HEK293 (cell line): ENCODE results near the gene CST9.

Experiments
- BCL11A ChIP-seq: fragments of 450-650 bp; formaldehyde crosslinking; IDR thresholded peaks from 2 replicates; pipeline ENCODE4 v1.5.1; 2016; ENCODE audit warnings: low read depth, missing biosample characterization, missing genetic modification characterization
- KLF10 ChIP-seq: fragments of 450-650 bp; IDR thresholded peaks from 2 replicates; pipeline ENCODE4 v1.5.1; 2018; ENCODE audit warnings: missing biosample characterization, mild to moderate bottlenecking, missing genetic modification characterization
- SP2 ChIP-seq: fragments of 450-650 bp; formaldehyde crosslinking; IDR thresholded peaks from 2 replicates; pipeline ENCODE4 v1.5.1; 2016; ENCODE audit warnings: missing biosample characterization, missing genetic modification characterization
- WT1 ChIP-seq: fragments of 450-650 bp; formaldehyde crosslinking; IDR thresholded peaks from 2 replicates; pipeline ENCODE4 v1.5.1; 2016; ENCODE audit warnings: missing biosample characterization, missing genetic modification characterization
- YY1 ChIP-seq: fragments of 450-650 bp; formaldehyde crosslinking; IDR thresholded peaks from 2 replicates; pipeline ENCODE4 v1.5.1; 2018; ENCODE audit warnings: missing biosample characterization, missing genetic modification characterization
- ZEB2 ChIP-seq: fragments of 450-650 bp; formaldehyde crosslinking; IDR thresholded peaks from 2 replicates; pipeline ENCODE4 v1.5.1; 2016; ENCODE audit warnings: missing biosample characterization, missing genetic modification characterization
- ZNF777 ChIP-seq: fragments of 450-650 bp; formaldehyde crosslinking; IDR thresholded peaks from 2 replicates; pipeline ENCODE4 v1.5.1; 2017; ENCODE audit warnings: missing biosample characterization, missing genetic modification characterization, borderline replicate concordance
- ZSCAN30 ChIP-seq: fragments of 450-650 bp; IDR thresholded peaks from 2 replicates; pipeline ENCODE4 v1.5.1; 2018; ENCODE audit warnings: missing biosample characterization, mild to moderate bottlenecking, missing genetic modification characterization, moderate library complexity
- ZSCAN5A ChIP-seq: fragments of 450-650 bp; formaldehyde crosslinking; IDR thresholded peaks from 2 replicates; pipeline ENCODE4 v1.5.1; 2016; ENCODE audit warnings: missing biosample characterization, missing genetic modification characterization
- TF ChIP-seq, protein P1 (sequence below): fragments of 450-650 bp; formaldehyde crosslinking; IDR thresholded peaks from 2 replicates; pipeline ENCODE4 v1.5.1; 2016; ENCODE audit warnings: missing biosample characterization, missing genetic modification characterization
- TF ChIP-seq, protein P2 (sequence below): fragments of 450-650 bp; formaldehyde crosslinking; IDR thresholded peaks from 2 replicates; pipeline ENCODE4 v1.5.1; 2016; ENCODE audit warnings: missing biosample characterization, missing genetic modification characterization
- TF ChIP-seq, protein P3 (sequence below): fragments of 450-650 bp; formaldehyde crosslinking; IDR thresholded peaks from 2 replicates; pipeline ENCODE4 v1.5.1; 2017; ENCODE audit warnings: missing biosample characterization, missing genetic modification characterization

DNA sequence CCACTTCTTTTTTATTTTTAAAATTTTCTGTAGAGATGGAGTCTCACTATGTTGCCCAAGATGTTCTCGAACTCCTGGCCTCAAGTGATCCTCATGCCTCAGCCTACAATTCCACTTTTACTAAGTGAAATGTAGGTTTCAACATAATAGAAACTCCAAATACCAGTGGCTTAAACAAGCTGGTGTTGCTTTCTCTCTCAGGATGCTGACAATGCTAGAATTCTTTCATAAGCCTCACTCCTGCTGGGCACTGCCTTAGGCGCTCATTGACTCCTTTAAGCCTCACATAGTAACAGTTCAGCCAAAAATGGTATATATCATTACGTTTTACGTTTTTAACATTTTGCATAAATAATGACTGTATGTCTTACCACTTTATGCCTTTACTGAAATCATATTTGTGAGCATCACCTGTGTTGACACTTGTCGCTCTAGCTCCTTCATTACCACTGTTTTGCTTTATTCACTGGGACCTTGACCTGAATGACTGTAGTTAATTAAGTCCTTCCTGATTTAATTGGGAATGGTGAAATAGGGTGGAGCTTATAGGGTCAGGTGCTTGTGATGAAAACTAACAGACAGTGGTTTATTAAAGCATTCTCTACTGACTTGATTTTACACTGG is 3.9 kb upstream of the CST9 start:
- TF ChIP-seq, protein P1, sequence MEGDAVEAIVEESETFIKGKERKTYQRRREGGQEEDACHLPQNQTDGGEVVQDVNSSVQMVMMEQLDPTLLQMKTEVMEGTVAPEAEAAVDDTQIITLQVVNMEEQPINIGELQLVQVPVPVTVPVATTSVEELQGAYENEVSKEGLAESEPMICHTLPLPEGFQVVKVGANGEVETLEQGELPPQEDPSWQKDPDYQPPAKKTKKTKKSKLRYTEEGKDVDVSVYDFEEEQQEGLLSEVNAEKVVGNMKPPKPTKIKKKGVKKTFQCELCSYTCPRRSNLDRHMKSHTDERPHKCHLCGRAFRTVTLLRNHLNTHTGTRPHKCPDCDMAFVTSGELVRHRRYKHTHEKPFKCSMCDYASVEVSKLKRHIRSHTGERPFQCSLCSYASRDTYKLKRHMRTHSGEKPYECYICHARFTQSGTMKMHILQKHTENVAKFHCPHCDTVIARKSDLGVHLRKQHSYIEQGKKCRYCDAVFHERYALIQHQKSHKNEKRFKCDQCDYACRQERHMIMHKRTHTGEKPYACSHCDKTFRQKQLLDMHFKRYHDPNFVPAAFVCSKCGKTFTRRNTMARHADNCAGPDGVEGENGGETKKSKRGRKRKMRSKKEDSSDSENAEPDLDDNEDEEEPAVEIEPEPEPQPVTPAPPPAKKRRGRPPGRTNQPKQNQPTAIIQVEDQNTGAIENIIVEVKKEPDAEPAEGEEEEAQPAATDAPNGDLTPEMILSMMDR (tag by site-specific recombination) = no peak
- TF ChIP-seq, protein P2, sequence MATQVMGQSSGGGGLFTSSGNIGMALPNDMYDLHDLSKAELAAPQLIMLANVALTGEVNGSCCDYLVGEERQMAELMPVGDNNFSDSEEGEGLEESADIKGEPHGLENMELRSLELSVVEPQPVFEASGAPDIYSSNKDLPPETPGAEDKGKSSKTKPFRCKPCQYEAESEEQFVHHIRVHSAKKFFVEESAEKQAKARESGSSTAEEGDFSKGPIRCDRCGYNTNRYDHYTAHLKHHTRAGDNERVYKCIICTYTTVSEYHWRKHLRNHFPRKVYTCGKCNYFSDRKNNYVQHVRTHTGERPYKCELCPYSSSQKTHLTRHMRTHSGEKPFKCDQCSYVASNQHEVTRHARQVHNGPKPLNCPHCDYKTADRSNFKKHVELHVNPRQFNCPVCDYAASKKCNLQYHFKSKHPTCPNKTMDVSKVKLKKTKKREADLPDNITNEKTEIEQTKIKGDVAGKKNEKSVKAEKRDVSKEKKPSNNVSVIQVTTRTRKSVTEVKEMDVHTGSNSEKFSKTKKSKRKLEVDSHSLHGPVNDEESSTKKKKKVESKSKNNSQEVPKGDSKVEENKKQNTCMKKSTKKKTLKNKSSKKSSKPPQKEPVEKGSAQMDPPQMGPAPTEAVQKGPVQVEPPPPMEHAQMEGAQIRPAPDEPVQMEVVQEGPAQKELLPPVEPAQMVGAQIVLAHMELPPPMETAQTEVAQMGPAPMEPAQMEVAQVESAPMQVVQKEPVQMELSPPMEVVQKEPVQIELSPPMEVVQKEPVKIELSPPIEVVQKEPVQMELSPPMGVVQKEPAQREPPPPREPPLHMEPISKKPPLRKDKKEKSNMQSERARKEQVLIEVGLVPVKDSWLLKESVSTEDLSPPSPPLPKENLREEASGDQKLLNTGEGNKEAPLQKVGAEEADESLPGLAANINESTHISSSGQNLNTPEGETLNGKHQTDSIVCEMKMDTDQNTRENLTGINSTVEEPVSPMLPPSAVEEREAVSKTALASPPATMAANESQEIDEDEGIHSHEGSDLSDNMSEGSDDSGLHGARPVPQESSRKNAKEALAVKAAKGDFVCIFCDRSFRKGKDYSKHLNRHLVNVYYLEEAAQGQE = no peak
- no peak for TF ChIP-seq ZNF777 (tag by site-specific recombination)
- TF ChIP-seq KLF10 (tag by site-specific recombination) = no peak
- TF ChIP-seq, protein P3, sequence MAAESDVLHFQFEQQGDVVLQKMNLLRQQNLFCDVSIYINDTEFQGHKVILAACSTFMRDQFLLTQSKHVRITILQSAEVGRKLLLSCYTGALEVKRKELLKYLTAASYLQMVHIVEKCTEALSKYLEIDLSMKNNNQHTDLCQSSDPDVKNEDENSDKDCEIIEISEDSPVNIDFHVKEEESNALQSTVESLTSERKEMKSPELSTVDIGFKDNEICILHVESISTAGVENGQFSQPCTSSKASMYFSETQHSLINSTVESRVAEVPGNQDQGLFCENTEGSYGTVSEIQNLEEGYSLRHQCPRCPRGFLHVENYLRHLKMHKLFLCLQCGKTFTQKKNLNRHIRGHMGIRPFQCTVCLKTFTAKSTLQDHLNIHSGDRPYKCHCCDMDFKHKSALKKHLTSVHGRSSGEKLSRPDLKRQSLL (tag by site-specific recombination) = no peak
- TF ChIP-seq ZEB2 = no peak
- TF ChIP-seq ZSCAN30 (tag by site-specific recombination) = no peak
- TF ChIP-seq BCL11A (tag by site-specific recombination) = no peak
- TF ChIP-seq ZSCAN5A = no peak
- no peak for TF ChIP-seq WT1 (tag by site-specific recombination)
- no peak for TF ChIP-seq YY1 (tag by site-specific recombination)
- no peak for TF ChIP-seq SP2 (tag by site-specific recombination)
